Measurements from ENCODE around the gene PRKCE.

PRKCE gene

DNA sequence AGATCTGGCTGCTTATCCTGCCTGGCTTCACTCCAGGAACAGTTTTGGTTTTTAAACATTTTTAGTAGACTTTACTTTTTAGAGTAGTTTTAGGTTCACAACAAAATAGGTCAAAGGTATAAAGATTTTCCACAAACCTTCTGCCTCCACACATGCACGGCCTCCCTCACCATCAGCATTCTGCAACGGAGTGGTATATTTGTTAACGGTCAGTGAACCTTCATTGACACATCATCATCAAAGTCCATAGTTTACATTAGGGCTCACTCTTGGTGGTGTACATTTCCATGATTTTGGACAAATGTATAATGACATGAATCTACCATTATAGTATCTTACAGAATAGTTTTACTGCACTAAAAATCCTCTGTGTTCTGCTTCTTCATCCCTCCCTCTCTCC, 342.6 kb downstream of the PRKCE start:
- no peak overlapping the region for H3K27ac ChIP-seq
- no peaks in the 10 kb centered on the region for H3K9me3 ChIP-seq (ENCODE audit: low read depth, low read length)
- TF ChIP-seq POLR2AphosphoS5 (IDR thresholded peaks at IDR 0.05; ENCODE audit: borderline replicate concordance, low read depth, low read length) (no peak), FOXP2 (optimal IDR thresholded peaks at IDR 0.05; ENCODE audit: control extremely low read depth, extremely low read length, insufficient read depth) (no peak), EZH2 (IDR thresholded peaks at IDR 0.05) (no peak)
- H3K36me3 ChIP-seq (ENCODE audit: insufficient read depth, low read length) = no peaks in the 10 kb centered on the region
- no peak overlapping the region for H3K4me3 ChIP-seq
- H3K9ac ChIP-seq (ENCODE audit: insufficient read length) = no peak overlapping the region
- no peak for DNase-seq (ENCODE audit: low read depth, low spot score)

DNA sequence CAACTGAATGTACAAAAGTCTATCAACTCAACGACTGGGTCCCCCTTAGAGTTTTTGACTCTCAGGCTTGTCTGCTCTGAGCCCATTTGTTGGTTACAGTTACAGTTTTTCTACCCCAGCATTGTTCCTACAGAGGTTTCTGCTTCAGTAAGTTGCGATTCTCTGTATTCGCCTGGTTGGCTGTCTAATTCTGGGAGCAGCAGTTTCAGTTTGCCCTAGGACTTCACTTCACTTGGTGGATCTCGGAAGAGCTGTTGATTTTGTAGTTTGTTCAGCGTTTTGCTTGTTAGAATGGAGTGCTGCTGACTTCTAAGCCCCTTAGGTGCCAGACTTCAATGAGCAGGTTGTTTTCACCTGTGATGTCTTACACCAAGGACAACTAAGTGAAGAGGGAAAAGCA, 349.2 kb downstream of the PRKCE start:
- DNase-seq (ENCODE audit: low read depth, low spot score) = no peak

DNA sequence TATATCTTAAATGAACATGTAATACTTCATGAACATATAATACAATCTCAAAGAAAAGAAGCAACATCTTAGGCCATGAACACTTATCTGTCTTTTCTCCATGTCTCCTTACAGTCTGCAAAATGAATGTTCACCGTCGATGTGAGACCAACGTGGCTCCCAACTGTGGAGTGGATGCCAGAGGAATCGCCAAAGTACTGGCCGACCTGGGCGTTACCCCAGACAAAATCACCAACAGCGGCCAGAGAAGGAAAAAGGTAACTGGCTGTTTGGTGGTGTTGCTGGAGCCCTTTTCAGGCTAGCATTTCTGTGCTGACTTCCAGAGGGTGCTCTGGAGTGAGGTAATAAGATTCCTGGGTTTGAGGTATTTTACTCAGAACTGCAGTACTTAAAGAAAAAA, 349.8 kb downstream of the PRKCE start:
- Histone ChIP-seq H3K27ac (no peak overlapping the region), H3K9me3 (ENCODE audit: low read depth, low read length) (no peaks in the 10 kb centered on the region), H3K9ac (ENCODE audit: insufficient read length) (no peak overlapping the region), H3K36me3 (ENCODE audit: insufficient read depth, low read length) (no peaks in the 10 kb centered on the region), H3K4me3 (no peak overlapping the region)
- DNase-seq (ENCODE audit: low read depth, low spot score) = no peak
- TF ChIP-seq FOXP2 (optimal IDR thresholded peaks at IDR 0.05; ENCODE audit: control extremely low read depth, extremely low read length, insufficient read depth) (no peak), POLR2AphosphoS5 (IDR thresholded peaks at IDR 0.05; ENCODE audit: borderline replicate concordance, low read depth, low read length) (no peak), EZH2 (IDR thresholded peaks at IDR 0.05) (no peak)

More for the DNA sequence above, 349.2 kb downstream of the PRKCE start:
- no peaks in the 10 kb centered on the region for H3K9me3 ChIP-seq (ENCODE audit: low read depth, low read length)
- TF ChIP-seq POLR2AphosphoS5 (IDR thresholded peaks at IDR 0.05; ENCODE audit: borderline replicate concordance, low read depth, low read length) (no peak), EZH2 (IDR thresholded peaks at IDR 0.05) (no peak), FOXP2 (optimal IDR thresholded peaks at IDR 0.05; ENCODE audit: control extremely low read depth, extremely low read length, insufficient read depth) (no peak)
- H3K4me3 ChIP-seq = no peak overlapping the region
- H3K9ac ChIP-seq (ENCODE audit: insufficient read length) = no peak overlapping the region
- no peaks in the 10 kb centered on the region for H3K36me3 ChIP-seq (ENCODE audit: insufficient read depth, low read length)
- no peak overlapping the region for H3K27ac ChIP-seq

DNA sequence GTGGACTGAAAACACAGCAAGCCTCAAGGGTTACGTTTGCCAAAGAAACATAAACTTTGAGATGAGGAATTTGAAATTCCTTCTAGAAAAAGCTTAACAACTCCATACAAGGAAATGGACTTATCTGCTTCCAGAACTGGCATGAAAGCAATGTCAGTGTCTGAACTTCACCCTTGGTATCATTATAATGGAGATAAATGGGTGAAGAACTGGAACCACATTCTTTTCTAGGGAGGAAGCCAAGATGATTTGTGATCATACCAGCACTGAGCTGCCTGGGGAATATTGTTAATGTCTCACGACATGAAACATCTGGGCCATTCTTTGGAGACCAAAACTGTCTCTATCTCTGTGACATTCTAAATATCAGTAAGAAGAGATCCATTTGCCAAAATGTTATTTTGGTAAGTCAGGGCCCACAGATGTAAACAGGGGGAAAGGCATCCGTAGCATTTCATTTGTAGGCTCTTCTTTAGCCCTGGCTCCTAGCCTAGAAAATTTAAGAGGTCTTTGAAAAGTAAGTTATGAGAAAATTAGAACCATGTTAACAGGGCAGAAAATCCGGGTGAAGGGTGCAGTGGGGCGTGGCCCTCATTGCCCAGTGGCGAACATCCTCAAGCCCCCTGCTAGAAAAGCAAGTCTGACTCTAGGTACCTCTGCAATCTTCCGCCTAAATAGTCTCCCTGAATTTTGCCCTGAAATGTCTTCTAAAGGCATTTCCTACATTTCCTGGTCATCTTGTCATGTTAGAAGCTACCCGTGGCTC, 350.4 kb downstream of the PRKCE start:
- TF ChIP-seq FOXP2 (optimal IDR thresholded peaks at IDR 0.05; ENCODE audit: control extremely low read depth, extremely low read length, insufficient read depth) (no peak), EZH2 (IDR thresholded peaks at IDR 0.05) (no peak), POLR2AphosphoS5 (IDR thresholded peaks at IDR 0.05; ENCODE audit: borderline replicate concordance, low read depth, low read length) (no peak)
- Histone ChIP-seq H3K36me3 (ENCODE audit: insufficient read depth, low read length) (no peaks in the 10 kb centered on the region), H3K9ac (ENCODE audit: insufficient read length) (no peak overlapping the region), H3K4me3 (no peak overlapping the region), H3K9me3 (ENCODE audit: low read depth, low read length) (no peaks in the 10 kb centered on the region), H3K27ac (no peak overlapping the region)
- no peak for DNase-seq (ENCODE audit: low read depth, low spot score)

DNA sequence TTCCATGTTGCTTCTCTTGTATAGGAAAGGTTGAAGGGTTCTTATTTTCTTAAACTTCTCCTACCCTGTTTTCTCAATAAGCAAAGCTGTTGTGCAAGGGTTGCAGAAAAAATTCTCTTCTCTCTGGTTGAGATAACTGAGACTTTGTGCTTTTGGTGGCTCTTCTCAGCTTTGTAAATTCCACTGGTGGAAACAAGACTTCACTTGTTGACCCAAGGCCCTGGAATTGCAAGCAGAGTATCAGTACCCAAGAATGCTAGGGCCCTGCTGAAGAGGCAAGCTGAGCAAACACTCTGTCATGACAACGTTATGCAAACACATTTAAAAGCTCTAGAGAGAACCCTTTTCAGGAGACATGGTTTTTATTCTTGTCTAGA, 351.0 kb downstream of the PRKCE start:
- Histone ChIP-seq H3K9me3 (ENCODE audit: low read depth, low read length) (no peaks in the 10 kb centered on the region), H3K4me3 (no peak overlapping the region), H3K27ac (no peak overlapping the region), H3K9ac (ENCODE audit: insufficient read length) (no peak overlapping the region), H3K36me3 (ENCODE audit: insufficient read depth, low read length) (no peaks in the 10 kb centered on the region)
- no peak for DNase-seq (ENCODE audit: low read depth, low spot score)
- TF ChIP-seq POLR2AphosphoS5 (IDR thresholded peaks at IDR 0.05; ENCODE audit: borderline replicate concordance, low read depth, low read length) = no peak
- TF ChIP-seq FOXP2 (optimal IDR thresholded peaks at IDR 0.05; ENCODE audit: control extremely low read depth, extremely low read length, insufficient read depth) = no peak
- no peak for TF ChIP-seq EZH2 (IDR thresholded peaks at IDR 0.05)

DNA sequence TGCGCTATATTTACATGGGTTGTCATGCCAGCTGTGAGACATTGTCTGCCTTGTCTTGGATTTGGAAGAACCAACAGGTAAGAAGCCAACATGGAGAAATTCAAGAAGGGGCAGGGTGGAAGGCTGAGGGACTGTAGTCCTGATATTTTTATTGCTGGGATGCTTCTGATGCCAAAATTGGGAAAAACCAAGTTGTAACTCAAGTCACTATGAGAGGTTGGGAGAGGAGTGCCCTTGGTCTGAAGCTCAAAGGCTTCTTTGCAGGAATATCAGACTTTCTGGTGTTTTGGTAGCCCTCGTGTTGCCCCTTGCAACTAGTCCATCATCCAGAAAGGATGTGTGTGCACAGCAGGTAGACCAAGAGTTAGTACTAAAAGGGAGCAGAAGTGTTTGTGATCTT, 351.5 kb downstream of the PRKCE start:
- DNase-seq (ENCODE audit: low read depth, low spot score) = no peak
- Histone ChIP-seq H3K36me3 (ENCODE audit: insufficient read depth, low read length) (no peaks in the 10 kb centered on the region), H3K27ac (no peak overlapping the region), H3K9ac (ENCODE audit: insufficient read length) (no peak overlapping the region), H3K9me3 (ENCODE audit: low read depth, low read length) (no peaks in the 10 kb centered on the region), H3K4me3 (no peak overlapping the region)
- TF ChIP-seq FOXP2 (optimal IDR thresholded peaks at IDR 0.05; ENCODE audit: control extremely low read depth, extremely low read length, insufficient read depth) (no peak), POLR2AphosphoS5 (IDR thresholded peaks at IDR 0.05; ENCODE audit: borderline replicate concordance, low read depth, low read length) (no peak), EZH2 (IDR thresholded peaks at IDR 0.05) (no peak)

DNA sequence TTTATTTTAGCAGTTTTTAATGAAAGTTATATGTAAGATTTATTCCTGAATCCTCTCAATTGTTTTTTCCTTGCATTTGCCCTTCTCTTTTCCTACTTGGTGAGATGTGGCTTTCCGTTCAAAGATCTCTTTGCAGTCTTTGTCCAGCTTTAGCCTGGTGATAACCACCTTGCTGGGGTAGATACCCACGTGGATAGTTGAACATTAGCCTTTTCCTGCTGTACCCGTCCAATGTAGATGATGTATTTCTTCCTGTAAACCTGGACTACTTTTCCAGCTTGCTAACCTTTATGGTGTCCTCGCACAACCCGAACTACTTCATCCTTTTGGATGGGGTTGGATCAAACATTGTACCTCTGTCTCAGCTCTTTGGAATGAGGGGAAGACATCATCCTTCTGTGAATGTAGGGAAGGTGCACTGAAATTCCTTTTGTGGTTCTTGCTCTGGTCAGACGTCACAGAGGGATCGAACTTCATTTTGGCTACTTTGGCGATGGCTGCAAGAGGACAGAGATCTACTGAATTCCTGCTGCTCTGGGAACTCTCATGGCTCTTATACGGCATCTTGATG, 352.5 kb downstream of the PRKCE start:
- no peaks in the 10 kb centered on the region for H3K9me3 ChIP-seq (ENCODE audit: low read depth, low read length)
- TF ChIP-seq EZH2 (IDR thresholded peaks at IDR 0.05) (no peak), FOXP2 (optimal IDR thresholded peaks at IDR 0.05; ENCODE audit: control extremely low read depth, extremely low read length, insufficient read depth) (no peak), POLR2AphosphoS5 (IDR thresholded peaks at IDR 0.05; ENCODE audit: borderline replicate concordance, low read depth, low read length) (no peak)
- no peak overlapping the region for H3K27ac ChIP-seq
- H3K4me3 ChIP-seq = no peak overlapping the region
- no peaks in the 10 kb centered on the region for H3K36me3 ChIP-seq (ENCODE audit: insufficient read depth, low read length)
- DNase-seq (ENCODE audit: low read depth, low spot score) = no peak
- H3K9ac ChIP-seq (ENCODE audit: insufficient read length) = no peak overlapping the region

DNA sequence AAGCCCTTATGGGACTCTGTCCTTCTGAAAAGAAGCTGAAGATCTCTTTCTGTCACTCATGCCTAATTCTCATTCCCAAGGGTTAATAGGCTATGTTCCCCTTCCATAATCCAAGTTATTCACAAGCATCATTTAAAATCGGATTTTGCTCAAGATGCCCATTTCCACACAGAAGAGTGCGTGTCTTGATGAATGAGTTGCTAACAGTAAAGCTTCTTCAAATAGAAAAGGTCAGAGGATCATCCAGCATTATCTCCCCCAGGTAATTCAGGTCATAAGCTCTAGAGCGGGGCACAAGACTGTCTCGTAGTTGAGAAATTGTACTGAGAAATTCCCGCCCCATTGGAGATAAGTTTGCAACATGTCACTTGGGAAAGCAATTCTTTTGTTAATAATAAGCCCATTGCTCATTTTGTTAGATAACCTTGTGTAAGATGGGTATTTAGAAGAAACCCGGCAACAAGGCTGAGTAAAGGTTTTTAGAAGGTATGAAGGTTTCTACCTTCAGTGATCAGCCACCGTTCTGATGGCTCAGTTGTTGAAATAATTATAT, 355.1 kb downstream of the PRKCE start:
- Histone ChIP-seq H3K36me3 (ENCODE audit: insufficient read depth, low read length) (no peaks in the 10 kb centered on the region), H3K27ac (no peak overlapping the region), H3K4me3 (no peak overlapping the region), H3K9me3 (ENCODE audit: low read depth, low read length) (no peaks in the 10 kb centered on the region), H3K9ac (ENCODE audit: insufficient read length) (no peak overlapping the region)
- no peak for TF ChIP-seq EZH2 (IDR thresholded peaks at IDR 0.05)
- no peak for TF ChIP-seq FOXP2 (optimal IDR thresholded peaks at IDR 0.05; ENCODE audit: control extremely low read depth, extremely low read length, insufficient read depth)
- no peak for DNase-seq (ENCODE audit: low read depth, low spot score)
